Breast epithelium (tissue), 4 donors: ENCODE measurements around the gene EEF1E1. TPM values are rescaled to one million over a fixed set of nuclear protein-coding genes. Genes with fewer than 3 reads are reported as not detected.
"Not testable (repeated sequence)": the region's sequence is repeated elsewhere in the genome, so short reads cannot be mapped to it uniquely, and the experiment has no call there.

Source experiments
- DNase-seq, 2 donors: peaks; one replicate each; pipeline ENCODE4 v3.0.0-alpha.2; 2019; ENCODE audit warnings: low spot score in 2 of 2
- H3K27ac ChIP-seq, 2 donors: fragments of 200-600 bp; sonication (generic) in 1 of 2; one replicate each; pipeline ENCODE4 v1.5.1; 2016 to 2019; ENCODE audit warnings: mild to moderate bottlenecking in 1 of 2
- H3K27me3 ChIP-seq, 2 donors: fragments of 200-600 bp; sonication (generic) in 1 of 2; one replicate each; pipeline versions ENCODE4 v1.5.1 to v1.6.0; 2017 to 2019; ENCODE audit warnings: control low read depth in 1 of 2, mild to moderate bottlenecking in 1 of 2
- H3K36me3 ChIP-seq: fragments of 200-600 bp; one replicate; pipeline ENCODE4 v1.5.1; 2019
- H3K4me1 ChIP-seq, 2 donors: fragments of 200-600 bp; sonication (generic); one replicate each; pipeline ENCODE4 v1.5.1; 2016 to 2019; ENCODE audit warnings: control low read depth in 1 of 2
- H3K4me3 ChIP-seq, 3 donors: fragments of 200-600 bp; sonication (generic); 1 replicate in 2 of 3; 2 replicates in 1 of 3; pipeline ENCODE4 v1.5.1; 2016 to 2019; ENCODE audit warnings: mild to moderate bottlenecking in 3 of 3, moderate library complexity in 2 of 3
- H3K9me3 ChIP-seq, 2 donors: fragments of 200-600 bp; sonication (generic) in 1 of 2; one replicate each; pipeline ENCODE4 v1.5.1; 2016 to 2019; ENCODE audit warnings: control low read depth in 1 of 2
- POLR2A ChIP-seq: fragments of 450-650 bp; IDR thresholded peaks from one replicate; pipeline ENCODE4 v1.6.1; 2016; ENCODE audit warnings: antibody characterized with exemption, mild to moderate bottlenecking, moderate library complexity
- POLR2AphosphoS5 ChIP-seq, 3 donors: sonication (generic); formaldehyde crosslinking; IDR thresholded peaks; one replicate each; pipeline ENCODE4 v1.6.1; 2017; ENCODE audit warnings: antibody characterized with exemption in 3 of 3
- intact Hi-C: fragments of 100-400 bp; cut with DNase I; formaldehyde crosslinking; loops from one replicate; pipeline ENCODE4 v1.15.1; 2023; ENCODE audit warnings: low total_unique reads
- total RNA-seq, 3 donors: library from RNA; depleted of rRNA; stranded (reverse); fragments of >200 nt; gene quantifications; one replicate each; pipeline ENCODE4 v1.1.0, GENCODE V29; 2016
- TF ChIP-seq, protein P1 (sequence below), 3 donors: fragments of 450-650 bp; IDR thresholded peaks; one replicate each; pipeline ENCODE4 v1.5.1; 2016 to 2017; ENCODE audit warnings: antibody characterized with exemption in 3 of 3, mild to moderate bottlenecking in 3 of 3, moderate library complexity in 3 of 3

Gene EEF1E1
- total RNA-seq, 3 donors from 2014 or later, result 18.9 to 48.5 (median 39.1) TPM

DNA sequence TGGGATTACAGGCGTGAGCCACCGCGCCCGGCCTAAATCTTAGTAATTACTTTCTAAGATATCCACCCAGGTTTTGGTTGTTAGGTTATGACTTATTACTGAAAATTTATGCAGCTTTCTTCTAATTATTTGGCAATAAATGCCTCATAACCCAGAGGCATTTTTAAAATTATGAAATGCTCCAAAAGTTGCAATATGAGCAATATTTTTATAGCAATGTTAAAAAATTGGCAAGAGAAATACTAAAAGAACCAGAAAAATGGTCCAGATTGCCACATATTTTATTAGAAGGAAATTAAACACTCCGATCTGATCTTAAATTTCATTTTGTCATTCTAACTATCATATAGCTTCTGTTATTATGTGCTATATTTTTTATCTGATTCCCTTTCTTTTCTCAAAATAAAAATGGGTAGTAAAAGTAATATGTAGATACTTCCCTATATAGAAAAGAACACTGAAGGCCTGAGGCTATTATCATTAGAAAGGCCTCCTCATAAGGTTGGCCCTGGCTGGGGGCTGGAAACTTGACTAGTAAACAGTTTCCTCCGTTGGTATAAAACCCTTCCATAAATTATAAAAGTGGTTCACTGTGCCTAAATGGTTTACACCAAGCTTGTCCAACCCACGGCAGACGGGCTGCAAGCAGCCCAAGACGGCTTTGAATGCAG is 60.3 kb downstream of the EEF1E1 start:
- Histone ChIP-seq H3K36me3 (no peaks in the 10 kb centered on the region), H3K27ac (no peak overlapping the region), H3K4me1 (no peaks in the 10 kb centered on the region), H3K9me3 (peaks cover 0 to 5% of the 10 kb centered on the region in 2 donors), H3K27me3 (no peaks in the 10 kb centered on the region), H3K4me3 (no peak overlapping the region)
- no peak for DNase-seq
- intact Hi-C loops, result no loop called here
- no peak for TF ChIP-seq POLR2A
- no peak for TF ChIP-seq POLR2AphosphoS5 (IDR thresholded peaks at IDR 0.05)
- TF ChIP-seq, protein P1, sequence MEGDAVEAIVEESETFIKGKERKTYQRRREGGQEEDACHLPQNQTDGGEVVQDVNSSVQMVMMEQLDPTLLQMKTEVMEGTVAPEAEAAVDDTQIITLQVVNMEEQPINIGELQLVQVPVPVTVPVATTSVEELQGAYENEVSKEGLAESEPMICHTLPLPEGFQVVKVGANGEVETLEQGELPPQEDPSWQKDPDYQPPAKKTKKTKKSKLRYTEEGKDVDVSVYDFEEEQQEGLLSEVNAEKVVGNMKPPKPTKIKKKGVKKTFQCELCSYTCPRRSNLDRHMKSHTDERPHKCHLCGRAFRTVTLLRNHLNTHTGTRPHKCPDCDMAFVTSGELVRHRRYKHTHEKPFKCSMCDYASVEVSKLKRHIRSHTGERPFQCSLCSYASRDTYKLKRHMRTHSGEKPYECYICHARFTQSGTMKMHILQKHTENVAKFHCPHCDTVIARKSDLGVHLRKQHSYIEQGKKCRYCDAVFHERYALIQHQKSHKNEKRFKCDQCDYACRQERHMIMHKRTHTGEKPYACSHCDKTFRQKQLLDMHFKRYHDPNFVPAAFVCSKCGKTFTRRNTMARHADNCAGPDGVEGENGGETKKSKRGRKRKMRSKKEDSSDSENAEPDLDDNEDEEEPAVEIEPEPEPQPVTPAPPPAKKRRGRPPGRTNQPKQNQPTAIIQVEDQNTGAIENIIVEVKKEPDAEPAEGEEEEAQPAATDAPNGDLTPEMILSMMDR (IDR thresholded peaks at IDR 0.05), result no peak

- H3K36me3 ChIP-seq, H3K27me3 ChIP-seq, H3K4me3 ChIP-seq, H3K27ac ChIP-seq, H3K4me1 ChIP-seq, DNase-seq, intact Hi-C loops, H3K9me3 ChIP-seq: not testable (repeated sequence)
Measured at GRCh38 chr6:8034107-8034506, 68.2 kb downstream of the EEF1E1 start.

GRCh38 chr6:8030920-8031319 is 71.4 kb downstream of the EEF1E1 start:
- H3K27ac ChIP-seq, result no peak overlapping the region
- no peaks in the 10 kb centered on the region for H3K36me3 ChIP-seq
- no peaks in the 10 kb centered on the region for H3K4me1 ChIP-seq
- TF ChIP-seq, protein P1 (IDR thresholded peaks at IDR 0.05), result no peak
- no peak for DNase-seq
- H3K9me3 ChIP-seq, result no peaks in the 10 kb centered on the region
- intact Hi-C loops, result no loop called here
- H3K27me3 ChIP-seq, result no peaks in the 10 kb centered on the region
- H3K4me3 ChIP-seq, result no peak overlapping the region

Other genes starting within 250 kb of the EEF1E1 start
- 100 to 1,000 TPM; 123 to 191 (median 165) TPM for gene TXNDC5, start 191.8 kb downstream of the EEF1E1 start, total RNA-seq
- gene BLOC1S5, start 38.2 kb downstream of the EEF1E1 start, total RNA-seq, result 10 to 100 TPM; 12.5 to 26.2 (median 16.6) TPM